Measurements from ENCODE around the gene SLTM. TPM values are rescaled to one million over a fixed set of nuclear protein-coding genes. Genes with fewer than 3 reads are reported as not detected.
"Not testable (repeated sequence)": the region's sequence is repeated elsewhere in the genome, so short reads cannot be mapped to it uniquely, and the experiment has no call there.

Gene SLTM
- total and polyA plus RNA-seq, 7 donors: 34.8 to 107 (median 83.5) TPM

GRCh38 chr15:58862326-58862725 is 71.2 kb downstream of the SLTM start:
- TF ChIP-seq POLR2A (IDR thresholded peaks at IDR 0.05): no peak
- no peak for TF ChIP-seq POLR2AphosphoS5 (IDR thresholded peaks at IDR 0.05)
- Histone ChIP-seq H3K27me3 (no peaks in the 10 kb centered on the region), H3K4me3 (no peak overlapping the region), H3K4me1 (peaks cover 0 to 10% (median 7%) of the 10 kb centered on the region in 4 donors), H3K27ac (no peak overlapping the region), H3K9me3 (no peaks in the 10 kb centered on the region), H3K36me3 (no peaks in the 10 kb centered on the region)
- WGBS, 2 donors: 84 to 94% methylated on average over 2 of the region's 2 CpGs
- DNase-seq: no peak
- intact Hi-C loops (cut with DNase I): no loop called here

- H3K9me3 ChIP-seq; H3K4me3 ChIP-seq; DNase-seq; intact Hi-C loops (cut with DNase I); H3K27me3 ChIP-seq; H3K27ac ChIP-seq: not testable (repeated sequence)
- Histone ChIP-seq H3K36me3 (peaks cover 0 to 25% (median 0%) of the 10 kb centered on the region in 4 donors), H3K4me1 (peaks cover 0 to 13% (median 4%) of the 10 kb centered on the region in 4 donors)
- 35 to 70% methylated on average over 1 of the region's 1 CpG for WGBS, 2 donors
Measured at GRCh38 chr15:58856621-58857020, 76.9 kb downstream of the SLTM start.

GRCh38 chr15:58856086-58856485 is 77.4 kb downstream of the SLTM start:
- TF ChIP-seq EP300 (IDR thresholded peaks at IDR 0.05) (no peak), CTCF (IDR thresholded peaks at IDR 0.05) (no peak), POLR2A (IDR thresholded peaks at IDR 0.05) (no peak), POLR2AphosphoS5 (IDR thresholded peaks at IDR 0.05) (no peak)
- intact Hi-C loops (cut with DNase I): no loop called here

GRCh38 chr15:58854593-58854992 is 78.9 kb downstream of the SLTM start:
- no peaks in the 10 kb centered on the region for H3K27me3 ChIP-seq
- no peak overlapping the region for H3K27ac ChIP-seq
- peaks cover 0 to 13% (median 4%) of the 10 kb centered on the region in 4 donors for H3K4me1 ChIP-seq
- 89 to 90% methylated on average over 4 of the region's 4 CpGs for WGBS, 2 donors
- H3K36me3 ChIP-seq: peaks cover 0 to 34% (median 0%) of the 10 kb centered on the region in 4 donors
- no peak overlapping the region for H3K4me3 ChIP-seq
- intact Hi-C loops (cut with DNase I): no loop called here
- no peak for DNase-seq
- TF ChIP-seq EP300 (IDR thresholded peaks at IDR 0.05) (no peak), CTCF (IDR thresholded peaks at IDR 0.05) (no peak), POLR2A (IDR thresholded peaks at IDR 0.05) (no peak)
- H3K9me3 ChIP-seq: no peaks in the 10 kb centered on the region

More at GRCh38 chr15:58856086-58856485, 77.4 kb downstream of the SLTM start:
- Histone ChIP-seq H3K4me1 (peaks cover 0 to 13% (median 4%) of the 10 kb centered on the region in 4 donors), H3K27me3 (no peaks in the 10 kb centered on the region), H3K9me3 (no peaks in the 10 kb centered on the region), H3K36me3 (peaks cover 0 to 27% (median 0%) of the 10 kb centered on the region in 4 donors), H3K27ac (no peak overlapping the region), H3K4me3 (no peak overlapping the region)
- no peak for DNase-seq

GRCh38 chr15:58852347-58852746 is 81.1 kb downstream of the SLTM start:
- no peak for DNase-seq
- peaks cover 0 to 13% (median 4%) of the 10 kb centered on the region in 4 donors for H3K4me1 ChIP-seq
- intact Hi-C loops (cut with DNase I): no loop called here
- H3K27ac ChIP-seq: no peak overlapping the region
- no peak for TF ChIP-seq CTCF (IDR thresholded peaks at IDR 0.05)
- no peak for TF ChIP-seq EP300 (IDR thresholded peaks at IDR 0.05)
- no peak for TF ChIP-seq POLR2AphosphoS5 (IDR thresholded peaks at IDR 0.05)
- TF ChIP-seq POLR2A (IDR thresholded peaks at IDR 0.05): no peak
- no peak overlapping the region for H3K4me3 ChIP-seq
- H3K36me3 ChIP-seq: peaks cover 0 to 54% (median 2%) of the 10 kb centered on the region in 4 donors
- H3K9me3 ChIP-seq: no peaks in the 10 kb centered on the region
- no peaks in the 10 kb centered on the region for H3K27me3 ChIP-seq
- WGBS, 2 donors: 67 to 86% methylated on average over 5 of the region's 5 CpGs

- DNase-seq; H3K4me3 ChIP-seq; H3K9me3 ChIP-seq; H3K27ac ChIP-seq; intact Hi-C loops (cut with DNase I); H3K27me3 ChIP-seq: not testable (repeated sequence)
- WGBS, 2 donors: 94 to 97% methylated on average over 3 of the region's 3 CpGs
- Histone ChIP-seq H3K36me3 (peaks cover 0 to 58% (median 2%) of the 10 kb centered on the region in 4 donors), H3K4me1 (peaks cover 0 to 10% (median 3%) of the 10 kb centered on the region in 4 donors)
Measured at GRCh38 chr15:58851205-58851604, 82.3 kb downstream of the SLTM start.

Data from sigmoid colon (tissue), 7 donors.